MM.1S (cell line): ENCODE measurements around the gene VBP1.
"Not testable (repeated sequence)": the region's sequence is repeated elsewhere in the genome, so short reads cannot be mapped to it uniquely, and the experiment has no call there.

Experiments used
- DNase-seq: peaks from one replicate; pipeline ENCODE4 v3.0.0-alpha.2; 2015
- H2AFZ ChIP-seq: fragments of 300-600 bp; sonication (generic); 2 replicates; pipeline ENCODE4 v1.6.0; 2016; ENCODE audit warnings: antibody characterized with exemption, low read length
- H3F3A ChIP-seq: fragments of 300-600 bp; sonication (generic); 2 replicates; pipeline ENCODE4 v1.6.1; 2016; ENCODE audit warnings: mild to moderate bottlenecking, antibody characterized with exemption, low read length, moderate library complexity, mixed read lengths; ENCODE audit not compliant: insufficient read depth
- H3K27ac ChIP-seq: fragments of 300-600 bp; sonication (generic); 2 replicates; pipeline ENCODE4 v1.5.1; 2016; ENCODE audit warnings: mild to moderate bottlenecking, low read length
- H3K27me3 ChIP-seq: fragments of 300-600 bp; sonication (generic); replicated peaks from 2 replicates; pipeline ENCODE4 v1.6.0; 2016; ENCODE audit warnings: low read length; ENCODE audit not compliant: insufficient read depth
- H3K36me3 ChIP-seq: fragments of 300-600 bp; sonication (generic); replicated peaks from 2 replicates; pipeline ENCODE4 v1.6.1; 2016; ENCODE audit warnings: mild to moderate bottlenecking, low read length, mixed read lengths; ENCODE audit not compliant: insufficient read depth
- H3K4me1 ChIP-seq: fragments of 300-600 bp; sonication (generic); 2 replicates; pipeline ENCODE4 v1.6.1; 2016; ENCODE audit warnings: low read length, mixed read lengths
- H3K4me2 ChIP-seq: fragments of 300-600 bp; sonication (generic); 2 replicates; pipeline ENCODE4 v1.6.0; 2016; ENCODE audit warnings: low read depth, low read length
- H3K4me3 ChIP-seq: fragments of 300-600 bp; sonication (generic); 2 replicates; pipeline ENCODE4 v1.5.1; 2016; ENCODE audit warnings: low read length, mixed read lengths
- H3K79me2 ChIP-seq: fragments of 300-600 bp; sonication (generic); 2 replicates; pipeline ENCODE4 v1.6.1; 2016; ENCODE audit warnings: mixed run types, low read length, mixed read lengths
- H3K9ac ChIP-seq: fragments of 300-600 bp; sonication (generic); 2 replicates; pipeline ENCODE4 v1.6.1; 2016; ENCODE audit warnings: low read length, mixed read lengths
- H3K9me2 ChIP-seq: fragments of 300-600 bp; sonication (generic); replicated peaks from 2 replicates; pipeline ENCODE4 v1.6.1; 2016; ENCODE audit warnings: mild to moderate bottlenecking, low read length, mixed read lengths; ENCODE audit not compliant: insufficient read depth
- H3K9me3 ChIP-seq: fragments of 300-600 bp; sonication (generic); replicated peaks from 2 replicates; pipeline ENCODE4 v1.6.1; 2016; ENCODE audit warnings: mild to moderate bottlenecking, low read length, mixed read lengths; ENCODE audit not compliant: insufficient read depth
- H4K20me1 ChIP-seq: fragments of 300-600 bp; sonication (generic); 2 replicates; pipeline ENCODE4 v1.6.1; 2016; ENCODE audit warnings: mild to moderate bottlenecking, low read length, moderate library complexity, mixed read lengths; ENCODE audit not compliant: insufficient read depth
- CTCF ChIP-seq: fragments of 300-600 bp; sonication (generic); IDR thresholded peaks from 2 replicates; pipeline ENCODE4 v1.5.1; 2016; ENCODE audit warnings: antibody characterized with exemption, low read length, mixed read lengths
- EZH2 ChIP-seq: fragments of 300-600 bp; sonication (generic); optimal IDR thresholded peaks from 2 replicates; pipeline ENCODE3; 2017; ENCODE audit warnings: low read depth, mild to moderate bottlenecking, antibody characterized with exemption, low read length, mixed read lengths
- EZH2phosphoT487 ChIP-seq: fragments of 300-600 bp; sonication (generic); IDR thresholded peaks from 2 replicates; pipeline ENCODE4 v1.6.1; 2018; ENCODE audit warnings: antibody characterized with exemption, low read length

The VBP1 gene

GRCh38 chrX:155266439-155266838, 50.2 kb downstream of the VBP1 start:
- no peak for TF ChIP-seq EZH2
- no peak for TF ChIP-seq CTCF
- no peak for TF ChIP-seq EZH2phosphoT487
- no peaks in the 10 kb centered on the region for H3K9me3 ChIP-seq
- no peak overlapping the region for H2AFZ ChIP-seq
- no peak overlapping the region for H3K4me3 ChIP-seq
- H4K20me1 ChIP-seq, result no peaks in the 10 kb centered on the region
- no peak for DNase-seq
- H3K9me2 ChIP-seq, result no peaks in the 10 kb centered on the region
- no peaks in the 10 kb centered on the region for H3K36me3 ChIP-seq
- H3K4me2 ChIP-seq, result no peak overlapping the region
- no peak overlapping the region for H3K9ac ChIP-seq
- H3K27ac ChIP-seq, result no peak overlapping the region
- H3F3A ChIP-seq, result no peaks in the 10 kb centered on the region
- no peaks in the 10 kb centered on the region for H3K79me2 ChIP-seq
- H3K4me1 ChIP-seq, result no peaks in the 10 kb centered on the region
- no peaks in the 10 kb centered on the region for H3K27me3 ChIP-seq

GRCh38 chrX:155267995-155268394, 51.7 kb downstream of the VBP1 start:
- not testable (repeated sequence) for H3K9me3 ChIP-seq, H3K79me2 ChIP-seq, DNase-seq, H3K27ac ChIP-seq, H3K36me3 ChIP-seq, H3K4me2 ChIP-seq, H3K9ac ChIP-seq, H3K27me3 ChIP-seq, H3K4me3 ChIP-seq, H2AFZ ChIP-seq, H3K9me2 ChIP-seq, H3K4me1 ChIP-seq, H4K20me1 ChIP-seq, H3F3A ChIP-seq

GRCh38 chrX:155270969-155271368, 54.7 kb downstream of the VBP1 start:
- Histone ChIP-seq H3K36me3 (no peaks in the 10 kb centered on the region), H3K9me2 (no peaks in the 10 kb centered on the region), H3K79me2 (no peaks in the 10 kb centered on the region), H3K4me1 (no peaks in the 10 kb centered on the region), H3K27me3 (no peaks in the 10 kb centered on the region), H3K27ac (no peak overlapping the region), H3K4me3 (no peak overlapping the region), H4K20me1 (no peaks in the 10 kb centered on the region), H3K9ac (no peak overlapping the region), H3K4me2 (no peak overlapping the region), H3F3A (no peaks in the 10 kb centered on the region), H3K9me3 (no peaks in the 10 kb centered on the region), H2AFZ (no peak overlapping the region)
- TF ChIP-seq EZH2, result no peak
- no peak for TF ChIP-seq CTCF
- no peak for TF ChIP-seq EZH2phosphoT487
- DNase-seq, result no peak

GRCh38 chrX:155279873-155280272, 63.6 kb downstream of the VBP1 start:
- Histone ChIP-seq H3K9me2 (no peaks in the 10 kb centered on the region), H3K36me3 (no peaks in the 10 kb centered on the region; the same call in 1 of the 2 replicates), H3K4me2 (no peak overlapping the region), H4K20me1 (no peaks in the 10 kb centered on the region), H3K4me3 (no peak overlapping the region), H3K9me3 (no peaks in the 10 kb centered on the region), H3K4me1 (no peaks in the 10 kb centered on the region), H3K27ac (no peak overlapping the region), H2AFZ (no peak overlapping the region), H3F3A (no peaks in the 10 kb centered on the region), H3K79me2 (no peaks in the 10 kb centered on the region), H3K27me3 (no peaks in the 10 kb centered on the region), H3K9ac (no peak overlapping the region)
- DNase-seq, result no peak
- TF ChIP-seq CTCF, result no peak
- TF ChIP-seq EZH2phosphoT487, result no peak
- TF ChIP-seq EZH2, result no peak
